NCI-H2171 treated with DMSO at 0.1 percent for 48 hours (cell line): Measurements from ENCODE around the gene IDH1.
"Not testable (repeated sequence)": the region's sequence is repeated elsewhere in the genome, so short reads cannot be mapped to it uniquely, and the experiment has no call there.

Source experiments
- DNase-seq: peaks from one replicate; lab custom pipeline; 2025; lab: John Stamatoyannopoulos, UW

Gene IDH1

DNA sequence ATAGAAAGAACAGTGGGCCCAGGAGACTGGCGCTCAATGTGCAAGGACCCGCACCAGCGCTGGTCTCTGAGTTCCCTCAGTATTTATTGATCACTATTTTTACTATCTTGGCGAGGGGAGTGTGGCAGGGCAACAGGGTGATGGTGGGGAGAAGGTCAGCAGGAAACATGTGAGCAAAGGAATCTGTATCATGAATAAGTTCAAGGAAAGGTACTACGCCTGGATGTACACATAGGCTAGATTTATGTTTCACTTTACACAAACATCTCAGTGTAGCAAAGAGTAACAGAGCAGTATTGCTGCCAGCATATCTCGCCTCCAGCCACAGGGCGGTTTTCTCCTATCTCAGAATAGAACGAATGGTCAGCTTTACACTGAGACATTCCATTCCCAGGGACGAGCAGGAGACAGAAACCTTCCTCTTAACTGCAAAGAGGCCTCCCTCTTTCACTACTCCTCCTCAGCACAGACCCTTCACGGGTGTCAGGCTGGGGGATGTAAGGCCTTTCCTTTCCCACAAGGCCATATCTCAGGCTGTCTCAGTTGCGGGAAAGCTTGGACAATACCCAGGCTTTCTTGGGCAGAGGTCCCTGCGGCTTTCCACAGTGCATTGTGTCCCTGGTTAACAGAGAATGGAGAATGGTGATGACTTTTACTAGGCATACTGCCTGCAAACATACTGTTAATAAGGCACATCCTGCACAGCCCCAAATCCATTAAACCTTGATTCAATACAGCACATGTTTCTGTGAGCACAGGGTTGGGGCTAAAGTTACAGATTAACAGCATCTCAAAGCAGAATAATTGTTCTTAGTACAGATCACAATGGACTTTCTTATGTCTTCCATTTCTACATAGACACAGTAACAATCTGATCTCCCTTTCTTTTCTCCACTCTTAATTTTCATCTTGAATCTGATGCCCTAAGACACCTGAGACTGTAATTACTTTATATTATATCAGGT is 2.3 kb upstream of the IDH1 start:
- not testable (repeated sequence) for DNase-seq

DNA sequence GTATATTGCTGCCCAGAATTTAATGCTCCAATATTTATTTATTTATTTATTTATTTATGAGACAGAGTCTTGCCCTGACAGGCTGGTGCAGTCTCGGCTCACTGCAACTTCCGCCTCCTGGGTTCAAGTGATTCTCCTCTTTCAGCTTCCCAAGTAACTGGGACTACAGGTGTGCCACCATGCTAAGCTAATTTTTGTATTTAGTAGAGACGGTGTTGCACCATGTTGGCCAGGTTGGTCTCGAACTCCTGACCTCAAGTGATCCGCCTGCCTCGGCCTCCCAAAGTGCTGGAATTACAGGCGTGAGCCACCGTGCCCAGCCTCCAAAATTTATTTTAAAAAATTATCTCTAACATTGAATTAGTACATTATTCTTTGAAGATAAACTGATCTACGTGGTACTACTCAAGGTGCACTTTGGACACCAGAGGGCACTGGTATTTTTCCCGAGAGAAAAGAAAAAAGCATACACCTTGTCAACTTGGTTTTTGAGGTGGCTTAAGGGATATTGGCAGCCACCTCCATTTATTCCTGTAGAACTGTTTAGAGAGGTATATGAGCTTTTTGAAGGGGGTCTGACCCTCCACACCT is 1.4 kb upstream of the IDH1 start:
- DNase-seq: no peak

DNA sequence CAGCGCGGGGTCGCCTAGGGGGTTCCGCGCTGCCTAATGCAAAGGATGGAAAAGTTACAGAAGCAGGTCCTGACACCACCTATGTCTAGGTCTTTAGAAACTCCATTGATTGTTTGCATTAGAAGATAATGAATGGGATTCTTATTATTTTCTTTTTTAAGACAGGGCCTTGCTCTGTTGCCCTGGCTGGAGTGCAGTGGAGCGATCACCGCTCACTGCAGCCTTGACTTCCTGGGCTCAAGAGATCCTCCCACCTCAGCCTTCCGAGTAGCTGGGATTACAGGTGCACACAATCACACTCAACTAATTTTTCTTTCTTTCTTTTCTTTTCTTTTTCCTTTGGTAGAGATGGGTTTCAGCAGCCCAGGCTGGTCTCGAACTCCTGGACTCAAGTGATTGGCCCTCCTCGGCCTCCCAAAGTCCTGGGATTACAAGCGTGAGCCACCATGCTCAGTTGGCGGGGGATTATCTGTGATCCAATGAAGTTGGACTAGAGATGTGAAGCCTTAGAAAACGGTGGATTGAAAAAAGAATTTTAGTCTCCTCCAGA is 761 bp upstream of the IDH1 start:
- no peak for DNase-seq

GRCh38 chr2:208254118-208254870 is 577 bp downstream of the IDH1 start:
- DNase-seq: peak; percentile 70

GRCh38 chr2:208253600-208254117 is 1.2 kb downstream of the IDH1 start:
- no peak for DNase-seq

- no peak for DNase-seq
These were observed 2.0 kb downstream of the IDH1 start for GRCh38 chr2:208252716-208253492.

GRCh38 chr2:208251098-208251497 is 3.8 kb downstream of the IDH1 start:
- no peak for DNase-seq

GRCh38 chr2:208250388-208250787 is 4.5 kb downstream of the IDH1 start:
- DNase-seq: no peak

DNA sequence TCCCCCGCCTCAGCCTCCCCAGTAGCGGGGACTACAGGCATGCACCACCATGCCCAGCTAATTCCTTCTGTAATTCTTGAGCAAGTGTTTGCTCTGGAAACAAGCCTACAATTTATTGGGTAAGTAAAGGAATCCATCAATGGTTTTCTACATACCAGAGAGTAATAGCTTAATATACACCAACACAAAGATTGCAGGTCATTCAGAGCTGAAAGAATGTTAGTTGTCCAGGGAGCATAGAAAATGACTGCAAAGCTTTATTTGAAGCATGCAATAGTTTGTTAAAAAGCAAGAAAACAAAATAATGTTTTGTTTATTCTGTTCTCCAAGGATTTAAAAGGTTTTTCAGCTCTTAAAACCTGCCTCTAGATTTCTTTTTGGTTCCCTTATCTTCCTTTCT is 5.6 kb downstream of the IDH1 start:
- no peak for DNase-seq

GRCh38 chr2:208248601-208249000 is 6.3 kb downstream of the IDH1 start:
- DNase-seq: no peak

- DNase-seq: no peak
These were observed 9.1 kb downstream of the IDH1 start for GRCh38 chr2:208245746-208246145.

- DNase-seq: no peak
These were observed 10.4 kb downstream of the IDH1 start for GRCh38 chr2:208244422-208244821.

DNA sequence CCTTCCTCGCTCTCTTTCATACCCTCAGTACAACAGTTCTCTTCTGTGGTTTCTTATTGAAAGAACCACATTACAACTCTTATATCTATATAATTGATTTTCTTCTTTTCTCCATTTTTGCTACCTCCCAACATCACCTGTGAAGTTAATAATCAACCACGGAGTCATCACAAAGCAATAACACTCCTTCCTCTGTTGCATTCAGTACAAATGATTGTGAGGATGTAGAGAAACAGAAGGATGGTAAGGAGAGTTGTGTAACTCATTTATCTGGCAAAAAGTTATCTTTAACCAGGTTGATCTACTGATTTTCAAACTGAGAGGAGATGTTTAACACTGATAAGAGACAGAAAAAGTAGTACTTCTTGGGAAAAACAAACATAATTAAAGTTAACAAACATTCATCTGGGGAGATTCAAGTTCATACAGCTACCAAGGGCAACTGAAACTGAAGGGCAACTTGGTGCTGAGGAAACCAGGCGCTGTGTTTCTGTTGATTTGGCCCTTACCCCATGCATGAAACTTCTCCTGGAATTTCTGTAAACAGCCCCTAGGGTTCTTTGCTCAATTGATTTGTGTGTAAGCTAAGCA is 14.2 kb downstream of the IDH1 start:
- DNase-seq: no peak

- no peak for DNase-seq
These were observed 14.9 kb downstream of the IDH1 start for GRCh38 chr2:208239770-208240493.

- no peak for DNase-seq
These were observed 19.0 kb downstream of the IDH1 start for GRCh38 chr2:208235860-208236259.

DNA sequence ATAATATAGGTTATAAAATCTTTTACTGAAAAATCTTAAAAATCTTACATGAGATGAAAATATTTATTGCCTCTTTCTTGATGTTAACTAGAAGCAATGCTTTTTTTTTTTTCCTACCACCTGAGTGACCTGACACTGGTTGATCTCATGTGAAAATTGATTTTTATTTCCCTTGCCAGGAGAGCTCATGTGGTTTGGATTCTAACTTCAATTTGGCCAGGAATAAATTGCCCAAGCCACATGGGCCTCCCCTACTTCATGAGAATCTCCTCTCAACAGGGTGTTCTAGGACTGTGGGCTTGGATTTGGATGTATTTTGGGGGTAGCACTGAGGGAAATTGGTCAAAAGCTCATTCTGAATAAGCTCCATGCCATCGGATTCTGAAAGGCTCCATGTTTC is 20.1 kb downstream of the IDH1 start:
- DNase-seq: no peak

DNA sequence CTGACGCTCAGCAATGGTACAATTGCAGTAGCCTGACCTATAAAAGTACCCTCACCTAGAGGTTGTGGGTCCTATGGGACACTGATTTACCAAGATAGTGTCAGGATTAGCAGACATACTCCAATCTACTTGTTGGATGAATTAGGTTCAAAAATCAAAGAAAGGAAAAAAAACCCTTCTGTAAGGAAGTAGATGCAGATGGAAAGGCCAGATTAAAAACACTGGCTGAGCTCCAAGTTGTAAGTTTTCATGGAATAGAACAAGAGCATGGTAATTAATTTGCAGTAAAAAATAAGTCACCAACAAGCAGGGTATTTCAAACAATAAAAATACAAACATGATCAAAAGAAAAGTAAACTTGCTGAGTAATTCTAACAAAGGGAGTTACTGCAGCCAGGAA is 26.4 kb downstream of the IDH1 start:
- no peak for DNase-seq

- no peak for DNase-seq
These were observed 27.2 kb downstream of the IDH1 start for GRCh38 chr2:208227581-208228232.

GRCh38 chr2:208224802-208225201 is 30.1 kb downstream of the IDH1 start:
- no peak for DNase-seq

GRCh38 chr2:208222351-208222750 is 32.5 kb downstream of the IDH1 start:
- DNase-seq: no peak
